ENCODE measurements around the gene CENPT. TPM values are rescaled to one million over a fixed set of nuclear protein-coding genes. Genes with fewer than 3 reads are reported as not detected.

Gene CENPT
- total RNA-seq, 6 experiments from 2014 or later: 12.2 to 21.1 (median 18.2) TPM

- no peak overlapping the region for H3K4me3 ChIP-seq
- intact Hi-C loops (cut with DNase I): loop anchor here in 1 of 2 donors (10.0 kb wide), 1 partner anchor 104 kb away; no protein-coding TSS in a partner anchor
- DNase-seq (no peak), ATAC-seq (no peak)
- H3K36me3 ChIP-seq: no peaks in the 10 kb centered on the region
- TF ChIP-seq POLR2A (IDR thresholded peaks at IDR 0.05): no peak
- TF ChIP-seq CTCF (IDR thresholded peaks at IDR 0.05): no peak
- WGBS (ENCODE audit: insufficient coverage, low coverage, low lambda C conversion rate, missing lambda C conversion rate): 93% methylated on average over 3 of the region's 11 CpGs
- peaks cover 0 to 3% (median 0%) of the 10 kb centered on the region in 4 donors for H3K4me1 ChIP-seq
- no peaks in the 10 kb centered on the region for H3K27me3 ChIP-seq
- no peaks in the 10 kb centered on the region for H3K9me3 ChIP-seq
- no peak overlapping the region for H3K27ac ChIP-seq
Measured at GRCh38 chr16:67820608-67821259, 26.8 kb downstream of the CENPT start.

GRCh38 chr16:67814567-67814966 is 32.9 kb downstream of the CENPT start:
- WGBS (ENCODE audit: insufficient coverage, low coverage, low lambda C conversion rate, missing lambda C conversion rate): 100% methylated on average over 3 of the region's 8 CpGs
- H3K36me3 ChIP-seq: no peaks in the 10 kb centered on the region
- H3K9me3 ChIP-seq: no peaks in the 10 kb centered on the region
- TF ChIP-seq CTCF (IDR thresholded peaks at IDR 0.05) (no peak), POLR2A (IDR thresholded peaks at IDR 0.05) (no peak)
- no peaks in the 10 kb centered on the region for H3K27me3 ChIP-seq
- H3K4me1 ChIP-seq: peaks cover 0 to 3% (median 0%) of the 10 kb centered on the region in 4 donors
- no peak overlapping the region for H3K27ac ChIP-seq
- intact Hi-C loops (cut with DNase I): loop anchor here in 1 of 2 donors (10.0 kb wide), 1 partner anchor 130 kb away; no protein-coding TSS in a partner anchor
- no peak for ATAC-seq
- no peak overlapping the region for H3K4me3 ChIP-seq
- no peak for DNase-seq

- H3K4me3 ChIP-seq: no peak overlapping the region
- intact Hi-C loops (cut with DNase I): loop anchor here in 1 of 2 donors (10.0 kb wide), 1 partner anchor 127 kb away; no protein-coding TSS in a partner anchor
- no CpG with 5 or more reads among the region's 1 CpG for WGBS (ENCODE audit: insufficient coverage, low coverage, low lambda C conversion rate, missing lambda C conversion rate)
- ATAC-seq: no peak
- no peaks in the 10 kb centered on the region for H3K27me3 ChIP-seq
- no peak for TF ChIP-seq CTCF (IDR thresholded peaks at IDR 0.05)
- no peak for TF ChIP-seq POLR2A (IDR thresholded peaks at IDR 0.05)
- no peaks in the 10 kb centered on the region for H3K36me3 ChIP-seq
- peaks cover 0 to 8% (median 0%) of the 10 kb centered on the region in 4 donors for H3K4me1 ChIP-seq
- H3K27ac ChIP-seq: no peak overlapping the region
- DNase-seq: no peak
- no peaks in the 10 kb centered on the region for H3K9me3 ChIP-seq
Measured at GRCh38 chr16:67811899-67812298, 35.6 kb downstream of the CENPT start.

- ATAC-seq (no peak), DNase-seq (no peak)
- peak overlapping the region; percentile 91 to 98 (median 96) for H3K4me3 ChIP-seq
- TF ChIP-seq POLR2A (IDR thresholded peaks at IDR 0.05) (no peak), CTCF (IDR thresholded peaks at IDR 0.05) (peak in 3 of 4 donors; percentile 7 to 22 (median 9))
- H3K27ac ChIP-seq: peak overlapping the region in 1 of 3 donors; percentile 85
- no peaks in the 10 kb centered on the region for H3K27me3 ChIP-seq
- WGBS (ENCODE audit: insufficient coverage, low coverage, low lambda C conversion rate, missing lambda C conversion rate): 31% methylated on average over 15 of the region's 24 CpGs
- peaks cover 0 to 25% (median 6%) of the 10 kb centered on the region in 4 donors for H3K4me1 ChIP-seq
- H3K36me3 ChIP-seq: peaks cover 0 to 12% (median 2%) of the 10 kb centered on the region in 4 donors
- no peaks in the 10 kb centered on the region for H3K9me3 ChIP-seq
- intact Hi-C loops (cut with DNase I): loop anchor here in 1 of 2 donors (10.0 kb wide), 1 partner anchor 132 kb away; no protein-coding TSS in a partner anchor
Measured at GRCh38 chr16:67807148-67807682, 40.3 kb downstream of the CENPT start.

All from right lobe of liver (tissue), 6 donors.